Esophagus squamous epithelium (tissue), 5 donors: ENCODE measurements around the gene RAB3GAP1. TPM values are rescaled to one million over a fixed set of nuclear protein-coding genes. Genes with fewer than 3 reads are reported as not detected.

ENCODE experiments used
- DNase-seq: peaks from one replicate; lab custom pipeline; 2025; lab: John Stamatoyannopoulos, UW
- H3K27ac ChIP-seq, 4 donors: fragments of 200-600 bp; sonication (generic); one replicate each; pipeline ENCODE4 v1.5.1; 2016 to 2019; ENCODE audit warnings: mild to moderate bottlenecking in 1 of 4
- H3K27me3 ChIP-seq, 4 donors: fragments of 200-600 bp; sonication (generic); 1 replicate in 3 of 4; 2 replicates in 1 of 4; pipeline versions ENCODE4 v1.5.1 to v1.6.0; 2017 to 2021; ENCODE audit warnings: antibody characterized with exemption in 1 of 4
- H3K36me3 ChIP-seq, 3 donors: fragments of 200-600 bp; sonication (generic); one replicate each; pipeline ENCODE4 v1.5.1; 2016 to 2019
- H3K4me1 ChIP-seq, 3 donors: fragments of 200-600 bp; sonication (generic); one replicate each; pipeline ENCODE4 v1.5.1; 2017 to 2019
- H3K4me3 ChIP-seq, 4 donors: fragments of 200-600 bp; sonication (generic); 1 replicate in 3 of 4; 2 replicates in 1 of 4; pipeline ENCODE4 v1.5.1; 2016 to 2019; ENCODE audit warnings: mild to moderate bottlenecking in 2 of 4, moderate library complexity in 1 of 4
- H3K9me3 ChIP-seq, 3 donors: fragments of 200-600 bp; sonication (generic); one replicate each; pipeline ENCODE4 v1.5.1; 2016 to 2019
- POLR2A ChIP-seq, 4 donors: fragments of 450-650 bp; IDR thresholded peaks; one replicate each; pipeline ENCODE4 v1.6.1; 2017; ENCODE audit warnings: antibody characterized with exemption in 4 of 4, mild to moderate bottlenecking in 4 of 4, moderate library complexity in 3 of 4
- WGBS, 2 donors: methylation state at CpG; one replicate each; pipeline ENCODE4 v1.1.5; 2018; 5-methylcytosine and 5-hydroxymethylcytosine counted together
- intact Hi-C: fragments of 100-400 bp; cut with DNase I; formaldehyde crosslinking; loops from one replicate; pipeline ENCODE4 v1.15.0; 2022
- total RNA-seq, 4 donors: library from RNA; depleted of rRNA; stranded (reverse); fragments of >200 nt; gene quantifications; one replicate each; pipeline ENCODE4 v1.1.0, GENCODE V29; 2016
- TF ChIP-seq, protein P1 (sequence below), 6 experiments: fragments of 450-650 bp in 4 of 6; fragments of 200-600 bp in 2 of 6; sonication (generic) in 2 of 6; IDR thresholded peaks; one replicate each; pipeline ENCODE4 v1.5.1; 2016 to 2019; ENCODE audit warnings: antibody characterized with exemption in 6 of 6, mild to moderate bottlenecking in 4 of 6, moderate library complexity in 4 of 6
- donor health status: DM: yes; HTN: yes; CAD: no.

RAB3GAP1 gene
- total RNA-seq, 4 donors from 2014 or later: 25.5 to 49.4 (median 35.1) TPM

DNA sequence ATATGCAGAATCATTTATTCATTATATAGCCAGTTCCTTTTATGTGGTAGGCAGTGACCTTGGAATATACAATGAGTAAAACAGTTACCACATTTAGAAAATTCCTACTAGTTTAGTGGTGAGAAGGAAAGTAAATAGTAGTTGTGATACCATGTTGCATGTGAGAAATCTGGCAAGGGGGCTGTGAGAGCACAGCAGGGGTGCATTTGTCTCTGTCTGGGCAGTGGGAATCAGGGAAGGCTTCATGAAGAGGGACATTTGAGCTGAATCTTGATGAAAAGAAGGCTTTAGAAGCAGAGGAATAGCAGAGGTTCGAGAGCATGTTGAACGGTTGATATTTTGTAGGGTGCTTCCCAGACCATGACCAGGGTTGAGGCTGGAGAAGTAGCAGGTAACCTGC, 78.7 kb downstream of the RAB3GAP1 start:
- intact Hi-C loops: no loop called here
- no peaks in the 10 kb centered on the region for H3K27me3 ChIP-seq
- H3K4me3 ChIP-seq: no peak overlapping the region
- peaks cover 3 to 100% (median 7%) of the 10 kb centered on the region in 3 donors for H3K36me3 ChIP-seq
- no peak overlapping the region for H3K27ac ChIP-seq
- H3K4me1 ChIP-seq: no peaks in the 10 kb centered on the region
- 81 to 90% methylated on average over 2 of the region's 2 CpGs for WGBS, 2 donors
- H3K9me3 ChIP-seq: no peaks in the 10 kb centered on the region
- DNase-seq: no peak
- no peak for TF ChIP-seq POLR2A (IDR thresholded peaks at IDR 0.05)
- TF ChIP-seq, protein P1, sequence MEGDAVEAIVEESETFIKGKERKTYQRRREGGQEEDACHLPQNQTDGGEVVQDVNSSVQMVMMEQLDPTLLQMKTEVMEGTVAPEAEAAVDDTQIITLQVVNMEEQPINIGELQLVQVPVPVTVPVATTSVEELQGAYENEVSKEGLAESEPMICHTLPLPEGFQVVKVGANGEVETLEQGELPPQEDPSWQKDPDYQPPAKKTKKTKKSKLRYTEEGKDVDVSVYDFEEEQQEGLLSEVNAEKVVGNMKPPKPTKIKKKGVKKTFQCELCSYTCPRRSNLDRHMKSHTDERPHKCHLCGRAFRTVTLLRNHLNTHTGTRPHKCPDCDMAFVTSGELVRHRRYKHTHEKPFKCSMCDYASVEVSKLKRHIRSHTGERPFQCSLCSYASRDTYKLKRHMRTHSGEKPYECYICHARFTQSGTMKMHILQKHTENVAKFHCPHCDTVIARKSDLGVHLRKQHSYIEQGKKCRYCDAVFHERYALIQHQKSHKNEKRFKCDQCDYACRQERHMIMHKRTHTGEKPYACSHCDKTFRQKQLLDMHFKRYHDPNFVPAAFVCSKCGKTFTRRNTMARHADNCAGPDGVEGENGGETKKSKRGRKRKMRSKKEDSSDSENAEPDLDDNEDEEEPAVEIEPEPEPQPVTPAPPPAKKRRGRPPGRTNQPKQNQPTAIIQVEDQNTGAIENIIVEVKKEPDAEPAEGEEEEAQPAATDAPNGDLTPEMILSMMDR (IDR thresholded peaks at IDR 0.05): no peak

DNA sequence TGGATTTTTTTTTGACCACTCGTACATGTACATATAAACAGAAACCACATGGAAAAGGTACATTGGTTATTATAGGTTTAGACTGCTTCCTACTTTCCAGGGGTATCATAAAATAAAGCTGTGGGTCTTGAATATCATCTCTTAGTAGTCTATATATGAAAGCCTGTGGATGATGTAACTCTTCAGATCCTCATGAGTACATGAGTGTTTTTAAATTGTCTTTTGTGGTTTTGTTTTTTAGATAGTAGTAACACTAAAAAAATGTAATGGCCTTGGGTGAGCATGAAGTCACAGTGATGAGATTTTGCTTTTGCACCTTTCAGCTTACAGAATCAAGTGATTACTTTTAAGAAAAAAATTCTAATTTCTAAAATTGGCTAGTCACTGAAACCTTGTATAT, 80.2 kb downstream of the RAB3GAP1 start:
- 92 to 94% methylated on average over 1 of the region's 1 CpG for WGBS, 2 donors
- intact Hi-C loops: no loop called here
- H3K4me1 ChIP-seq: no peaks in the 10 kb centered on the region
- H3K9me3 ChIP-seq: no peaks in the 10 kb centered on the region
- no peak overlapping the region for H3K27ac ChIP-seq
- TF ChIP-seq, protein P1 (IDR thresholded peaks at IDR 0.05): no peak
- TF ChIP-seq POLR2A (IDR thresholded peaks at IDR 0.05): no peak
- no peaks in the 10 kb centered on the region for H3K27me3 ChIP-seq
- DNase-seq: no peak
- peaks cover 5 to 100% (median 7%) of the 10 kb centered on the region in 3 donors for H3K36me3 ChIP-seq
- no peak overlapping the region for H3K4me3 ChIP-seq

GRCh38 chr2:135140606-135141005, 88.5 kb downstream of the RAB3GAP1 start:
- Histone ChIP-seq H3K9me3 (no peaks in the 10 kb centered on the region), H3K4me3 (no peak overlapping the region), H3K4me1 (no peaks in the 10 kb centered on the region), H3K27ac (no peak overlapping the region), H3K27me3 (no peaks in the 10 kb centered on the region), H3K36me3 (peaks cover 3 to 88% (median 4%) of the 10 kb centered on the region in 3 donors)
- intact Hi-C loops: no loop called here
- TF ChIP-seq, protein P1 (IDR thresholded peaks at IDR 0.05): no peak
- TF ChIP-seq POLR2A (IDR thresholded peaks at IDR 0.05): no peak
- DNase-seq: no peak

GRCh38 chr2:135142323-135142722, 90.2 kb downstream of the RAB3GAP1 start:
- H3K36me3 ChIP-seq: peaks cover 0 to 77% (median 4%) of the 10 kb centered on the region in 3 donors
- 96 to 100% methylated on average over 1 of the region's 1 CpG for WGBS, 2 donors
- no peak overlapping the region for H3K27ac ChIP-seq
- no peak for TF ChIP-seq POLR2A (IDR thresholded peaks at IDR 0.05)
- TF ChIP-seq, protein P1 (IDR thresholded peaks at IDR 0.05): no peak
- H3K4me1 ChIP-seq: no peaks in the 10 kb centered on the region
- no peaks in the 10 kb centered on the region for H3K27me3 ChIP-seq
- no peak for DNase-seq
- intact Hi-C loops: no loop called here
- no peaks in the 10 kb centered on the region for H3K9me3 ChIP-seq
- no peak overlapping the region for H3K4me3 ChIP-seq

DNA sequence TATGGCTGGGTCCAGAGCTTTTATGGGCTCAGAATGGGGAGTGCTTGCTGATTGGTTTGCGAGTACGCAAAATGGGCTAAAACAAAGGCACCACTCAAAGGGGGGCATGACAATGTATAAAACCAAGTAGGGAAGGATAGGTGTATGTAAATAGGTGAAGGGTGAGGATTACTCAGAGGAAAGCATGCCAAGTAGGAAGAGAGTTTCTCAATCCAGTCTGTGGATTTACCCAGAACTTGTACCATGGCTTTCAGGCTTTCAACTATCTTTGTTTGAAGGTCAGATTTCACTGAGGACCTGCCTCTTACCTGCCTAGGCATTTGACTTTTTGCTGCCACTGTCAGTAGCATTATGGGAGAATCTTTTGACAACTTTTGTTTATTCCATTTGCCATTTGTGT, 92.3 kb downstream of the RAB3GAP1 start:
- TF ChIP-seq POLR2A (IDR thresholded peaks at IDR 0.05): no peak
- TF ChIP-seq, protein P1 (IDR thresholded peaks at IDR 0.05): no peak
- WGBS, 2 donors: 88 to 100% methylated on average over 2 of the region's 2 CpGs
- H3K27ac ChIP-seq: no peak overlapping the region
- peaks cover 0 to 58% (median 4%) of the 10 kb centered on the region in 3 donors for H3K36me3 ChIP-seq
- no peaks in the 10 kb centered on the region for H3K9me3 ChIP-seq
- H3K4me3 ChIP-seq: no peak overlapping the region
- intact Hi-C loops: no loop called here
- no peaks in the 10 kb centered on the region for H3K27me3 ChIP-seq
- H3K4me1 ChIP-seq: no peaks in the 10 kb centered on the region
- no peak for DNase-seq
